Measurements from ENCODE around the gene S100A9. TPM values are rescaled to one million over a fixed set of nuclear protein-coding genes. Genes with fewer than 3 reads are reported as not detected.

S100A9 gene
- total and polyA plus RNA-seq, 2 of the 8 experiments (the other 6 are each of a cell fraction or from before 2014, with no cell fraction given) = not detected

DNA sequence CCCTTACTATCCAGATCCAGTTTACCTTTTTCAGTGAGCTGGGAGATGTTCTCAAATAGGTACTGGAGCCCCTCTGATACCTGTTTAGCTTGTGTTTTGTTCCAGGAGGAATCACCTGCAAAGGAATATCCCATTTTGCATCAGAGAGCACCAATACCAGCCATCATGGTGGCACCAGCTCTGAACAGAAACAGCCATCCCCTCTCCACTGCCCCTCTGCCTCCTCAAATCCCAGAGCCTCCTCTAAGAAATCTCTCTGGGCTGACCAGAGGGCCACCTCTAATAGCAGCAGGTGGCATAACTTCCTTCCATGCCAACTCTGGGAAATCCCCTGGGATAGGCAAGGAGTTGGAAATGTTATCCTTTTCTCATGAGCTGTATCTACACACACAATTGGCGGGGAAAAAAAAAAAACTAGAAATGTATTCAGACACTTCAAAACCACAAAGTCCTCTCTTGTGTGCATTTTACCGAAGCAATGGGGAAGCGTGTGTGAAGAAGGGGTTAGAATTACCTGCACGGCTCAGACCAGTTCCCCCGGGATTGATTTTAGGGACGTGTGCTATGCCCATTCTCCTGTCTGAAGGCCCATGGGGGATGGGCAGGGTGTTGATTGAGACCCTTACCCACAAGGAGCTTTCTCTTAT is 11.5 kb upstream of the S100A9 start (continued):
- TF ChIP-seq ATF2 (IDR thresholded peaks at IDR 0.05; ENCODE audit: low read length) = no peak
- TF ChIP-seq, protein P1, sequence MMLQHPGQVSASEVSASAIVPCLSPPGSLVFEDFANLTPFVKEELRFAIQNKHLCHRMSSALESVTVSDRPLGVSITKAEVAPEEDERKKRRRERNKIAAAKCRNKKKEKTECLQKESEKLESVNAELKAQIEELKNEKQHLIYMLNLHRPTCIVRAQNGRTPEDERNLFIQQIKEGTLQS (IDR thresholded peaks at IDR 0.05; ENCODE audit: insufficient read depth, low read depth, low read length) = no peak
- TF ChIP-seq, protein P2, sequence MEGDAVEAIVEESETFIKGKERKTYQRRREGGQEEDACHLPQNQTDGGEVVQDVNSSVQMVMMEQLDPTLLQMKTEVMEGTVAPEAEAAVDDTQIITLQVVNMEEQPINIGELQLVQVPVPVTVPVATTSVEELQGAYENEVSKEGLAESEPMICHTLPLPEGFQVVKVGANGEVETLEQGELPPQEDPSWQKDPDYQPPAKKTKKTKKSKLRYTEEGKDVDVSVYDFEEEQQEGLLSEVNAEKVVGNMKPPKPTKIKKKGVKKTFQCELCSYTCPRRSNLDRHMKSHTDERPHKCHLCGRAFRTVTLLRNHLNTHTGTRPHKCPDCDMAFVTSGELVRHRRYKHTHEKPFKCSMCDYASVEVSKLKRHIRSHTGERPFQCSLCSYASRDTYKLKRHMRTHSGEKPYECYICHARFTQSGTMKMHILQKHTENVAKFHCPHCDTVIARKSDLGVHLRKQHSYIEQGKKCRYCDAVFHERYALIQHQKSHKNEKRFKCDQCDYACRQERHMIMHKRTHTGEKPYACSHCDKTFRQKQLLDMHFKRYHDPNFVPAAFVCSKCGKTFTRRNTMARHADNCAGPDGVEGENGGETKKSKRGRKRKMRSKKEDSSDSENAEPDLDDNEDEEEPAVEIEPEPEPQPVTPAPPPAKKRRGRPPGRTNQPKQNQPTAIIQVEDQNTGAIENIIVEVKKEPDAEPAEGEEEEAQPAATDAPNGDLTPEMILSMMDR (IDR thresholded peaks at IDR 0.05; ENCODE audit: control extremely low read depth in 1 of 3, insufficient read depth in 1 of 3, low read depth in 1 of 3, low read length in 3 of 3) = no peak
- TF ChIP-seq USF2 (IDR thresholded peaks at IDR 0.05; ENCODE audit: low read length) = no peak
- TF ChIP-seq SUZ12 (IDR thresholded peaks at IDR 0.05; ENCODE audit: low read length) = no peak
- TF ChIP-seq, protein P3, sequence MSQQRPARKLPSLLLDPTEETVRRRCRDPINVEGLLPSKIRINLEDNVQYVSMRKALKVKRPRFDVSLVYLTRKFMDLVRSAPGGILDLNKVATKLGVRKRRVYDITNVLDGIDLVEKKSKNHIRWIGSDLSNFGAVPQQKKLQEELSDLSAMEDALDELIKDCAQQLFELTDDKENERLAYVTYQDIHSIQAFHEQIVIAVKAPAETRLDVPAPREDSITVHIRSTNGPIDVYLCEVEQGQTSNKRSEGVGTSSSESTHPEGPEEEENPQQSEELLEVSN (IDR thresholded peaks at IDR 0.05) = no peak
